ENCODE data around the gene GPAM.

Gene GPAM

DNA sequence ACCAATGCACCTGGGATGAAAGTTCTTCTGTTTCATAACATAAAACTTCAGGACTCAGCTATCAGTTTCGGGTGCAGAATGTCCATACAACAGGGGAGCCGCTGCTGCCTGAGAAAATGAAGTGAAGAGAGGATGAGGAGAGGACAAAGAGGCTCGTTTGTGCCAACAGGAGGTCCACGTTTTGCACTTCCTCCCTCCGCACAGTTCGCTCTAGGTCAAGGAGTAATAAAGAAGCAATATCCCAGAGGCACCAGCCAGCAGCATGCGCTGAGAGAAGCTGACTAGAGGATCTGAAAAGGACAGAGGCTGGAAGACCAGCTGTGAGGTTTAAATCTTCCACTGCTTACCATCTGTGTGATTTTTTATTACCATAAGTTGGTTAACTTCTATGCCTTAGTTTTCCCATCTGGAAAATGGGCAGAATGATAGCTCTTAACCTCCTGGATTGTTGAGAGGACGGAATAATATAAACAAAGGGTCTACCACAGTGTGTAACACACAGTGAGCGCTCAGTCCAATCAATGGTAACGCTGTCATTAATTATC, 709 bp downstream of the GPAM start:
- DNase-seq (ENCODE audit: low spot score), result no peak

GRCh38 chr10:112177247-112177646, 6.3 kb downstream of the GPAM start:
- DNase-seq (ENCODE audit: low spot score), result no peak

- DNase-seq (ENCODE audit: low spot score), result no peak
Observed at GRCh38 chr10:112176543-112176942, 7.0 kb downstream of the GPAM start.

DNA sequence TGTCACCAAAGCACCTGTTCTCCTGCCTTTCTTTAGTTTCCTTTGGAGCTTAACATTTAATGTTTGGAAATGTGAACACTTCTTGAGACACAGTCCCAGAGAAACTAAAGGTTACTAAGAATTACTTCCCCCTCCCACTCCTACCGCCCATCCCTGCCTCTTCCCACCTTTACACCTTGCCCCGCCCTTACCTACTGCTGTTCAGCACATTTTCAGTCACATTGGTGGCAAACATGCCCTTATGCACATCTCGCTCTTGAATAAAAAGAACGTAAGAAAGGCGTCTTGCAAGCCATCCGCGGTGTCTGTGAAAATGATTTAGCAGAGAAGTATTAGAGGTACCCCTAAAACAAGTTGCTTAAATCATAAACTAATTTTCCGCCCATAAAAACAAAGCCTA, 8.2 kb downstream of the GPAM start:
- DNase-seq (ENCODE audit: low spot score), result no peak

DNA sequence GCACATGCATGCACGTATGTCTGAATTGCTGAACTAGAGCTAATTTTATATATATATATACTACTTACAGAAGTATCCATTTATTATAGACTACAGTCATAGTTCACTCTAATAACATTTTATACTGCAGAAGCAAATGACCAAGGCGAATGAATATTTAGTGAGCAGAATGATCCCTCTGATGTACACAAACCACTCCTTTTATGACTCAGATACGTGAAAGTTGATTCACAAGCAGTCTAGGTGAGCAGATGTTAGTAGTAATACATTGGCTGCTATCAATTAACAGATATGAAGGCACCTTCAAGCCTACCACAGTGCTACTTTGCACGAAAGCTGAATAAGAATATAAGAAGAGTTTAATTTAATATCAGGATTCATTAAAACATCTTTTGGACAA, 10.4 kb downstream of the GPAM start:
- DNase-seq (ENCODE audit: low spot score), result no peak

- no peak for DNase-seq (ENCODE audit: low spot score)
Observed at GRCh38 chr10:112168733-112169132, 14.8 kb downstream of the GPAM start.

- no peak for DNase-seq (ENCODE audit: low spot score)
Observed at GRCh38 chr10:112166800-112167199, 16.8 kb downstream of the GPAM start.

GRCh38 chr10:112161757-112162518, 21.6 kb downstream of the GPAM start:
- no peak for DNase-seq (ENCODE audit: low spot score)

DNA sequence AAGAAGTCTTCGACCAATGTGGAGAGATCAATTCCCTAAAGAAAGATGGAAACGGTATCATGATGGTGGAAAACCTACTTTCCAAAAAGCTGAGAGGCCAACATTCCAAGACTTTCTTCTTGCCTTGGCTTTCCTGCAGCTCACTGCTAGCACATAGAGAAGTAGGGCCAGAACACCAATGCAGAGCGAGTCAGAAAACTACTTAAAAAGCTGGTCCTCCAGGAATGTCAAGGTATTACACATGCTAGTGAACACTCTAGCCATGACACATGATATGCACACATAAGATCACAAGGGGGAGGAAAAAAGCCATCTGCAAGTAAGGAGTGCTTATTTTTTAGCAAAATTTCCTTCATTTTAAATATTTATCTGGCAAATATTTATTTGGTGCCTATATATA, 22.7 kb downstream of the GPAM start:
- DNase-seq (ENCODE audit: low spot score), result no peak

GRCh38 chr10:112159469-112159868, 24.1 kb downstream of the GPAM start:
- peak; percentile 74 for DNase-seq (ENCODE audit: low spot score)

GRCh38 chr10:112151524-112152039, 32.0 kb downstream of the GPAM start:
- no peak for DNase-seq (ENCODE audit: low spot score)

- peak; percentile 60 for DNase-seq (ENCODE audit: low spot score)
Observed at GRCh38 chr10:112148331-112148730, 35.2 kb downstream of the GPAM start.

GRCh38 chr10:112146799-112147198, 36.8 kb downstream of the GPAM start:
- no peak for DNase-seq (ENCODE audit: low spot score)

GRCh38 chr10:112145263-112145662, 38.3 kb downstream of the GPAM start:
- no peak for DNase-seq (ENCODE audit: low spot score)

- no peak for DNase-seq (ENCODE audit: low spot score)
Observed at GRCh38 chr10:112143420-112143819, 40.1 kb downstream of the GPAM start.

DNA sequence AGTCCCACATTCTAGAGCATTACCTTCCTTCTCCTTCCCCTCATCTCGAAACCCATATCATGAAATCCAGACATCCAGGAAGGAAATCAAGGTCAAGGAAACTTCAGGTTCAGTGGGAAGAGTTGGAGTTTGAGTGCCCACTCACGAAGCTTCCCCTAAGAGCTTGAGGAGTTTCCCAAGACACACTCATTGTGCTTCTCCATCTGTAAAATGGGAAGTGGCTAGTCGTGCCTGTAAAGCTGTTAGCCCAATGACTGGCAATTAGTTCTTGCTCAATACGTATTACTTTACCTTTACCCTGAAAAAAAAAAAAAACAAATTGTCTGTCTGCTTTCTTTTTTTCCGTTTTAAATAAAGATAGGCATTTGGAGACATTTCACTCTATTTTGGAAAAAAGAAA, 42.3 kb downstream of the GPAM start:
- DNase-seq (ENCODE audit: low spot score), result no peak

DNA sequence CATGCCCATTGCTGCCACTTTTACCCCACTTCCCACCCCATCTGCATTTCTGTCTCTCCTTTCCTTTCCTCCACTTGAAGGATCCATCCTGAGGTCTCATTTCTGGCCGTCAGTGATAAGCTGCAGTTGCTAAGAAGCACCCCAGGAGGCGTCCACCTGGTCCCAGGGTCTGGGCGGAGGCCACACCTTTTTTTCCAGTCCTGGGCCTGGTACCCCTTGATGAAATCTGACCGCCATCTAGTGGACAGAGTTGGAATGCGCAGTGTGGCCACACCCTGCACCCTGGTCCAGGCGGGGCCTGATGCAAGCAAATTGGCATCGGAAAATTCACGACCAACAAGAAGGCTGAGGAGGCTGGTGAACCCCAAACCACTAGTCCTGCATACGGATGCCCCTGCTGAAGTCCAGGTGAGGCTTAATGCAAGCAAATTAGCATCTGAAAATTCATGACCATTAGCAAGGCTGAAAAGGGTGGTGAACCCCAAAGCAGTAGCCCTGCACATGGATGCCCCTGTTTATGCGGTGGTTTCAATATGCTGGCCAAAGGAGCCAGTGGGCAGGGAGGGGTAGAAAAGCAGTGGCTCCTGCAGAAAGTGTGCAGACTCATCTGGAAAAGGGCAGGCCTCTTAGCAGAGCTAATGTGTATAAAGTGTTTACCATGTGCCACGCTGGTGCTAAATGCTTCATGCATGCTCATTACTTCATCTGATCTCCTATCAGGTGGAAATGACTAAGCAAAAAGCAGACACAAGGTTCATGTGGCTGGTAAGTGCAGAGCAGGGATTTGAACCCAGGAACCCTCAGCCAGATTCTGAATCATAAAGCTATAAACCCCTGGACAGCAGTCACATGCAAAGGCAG, 43.2 kb downstream of the GPAM start:
- DNase-seq (ENCODE audit: low spot score), result peak; percentile 77

DNA sequence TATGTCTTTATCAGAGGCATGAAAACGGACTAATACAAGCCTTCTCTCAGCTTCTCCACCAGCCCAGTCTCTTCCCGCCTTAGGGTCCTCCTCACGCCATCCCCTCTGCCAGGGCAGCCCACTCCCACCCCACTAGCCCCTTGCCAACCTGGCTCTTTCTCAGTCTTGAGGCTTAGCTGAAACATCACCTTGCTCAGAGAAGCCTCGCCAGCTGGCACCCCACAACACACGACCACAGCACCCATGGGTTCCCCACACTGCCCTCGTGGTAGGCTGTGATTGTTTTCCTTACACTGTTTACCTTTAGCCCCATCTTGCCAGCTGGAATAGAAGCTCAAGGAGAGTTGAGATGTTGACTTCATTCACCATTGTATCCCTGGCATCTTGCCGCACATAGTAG, 44.4 kb downstream of the GPAM start:
- no peak for DNase-seq (ENCODE audit: low spot score)

GRCh38 chr10:112137154-112137987, 46.2 kb downstream of the GPAM start:
- DNase-seq (ENCODE audit: low spot score), result peak; percentile 71

DNA sequence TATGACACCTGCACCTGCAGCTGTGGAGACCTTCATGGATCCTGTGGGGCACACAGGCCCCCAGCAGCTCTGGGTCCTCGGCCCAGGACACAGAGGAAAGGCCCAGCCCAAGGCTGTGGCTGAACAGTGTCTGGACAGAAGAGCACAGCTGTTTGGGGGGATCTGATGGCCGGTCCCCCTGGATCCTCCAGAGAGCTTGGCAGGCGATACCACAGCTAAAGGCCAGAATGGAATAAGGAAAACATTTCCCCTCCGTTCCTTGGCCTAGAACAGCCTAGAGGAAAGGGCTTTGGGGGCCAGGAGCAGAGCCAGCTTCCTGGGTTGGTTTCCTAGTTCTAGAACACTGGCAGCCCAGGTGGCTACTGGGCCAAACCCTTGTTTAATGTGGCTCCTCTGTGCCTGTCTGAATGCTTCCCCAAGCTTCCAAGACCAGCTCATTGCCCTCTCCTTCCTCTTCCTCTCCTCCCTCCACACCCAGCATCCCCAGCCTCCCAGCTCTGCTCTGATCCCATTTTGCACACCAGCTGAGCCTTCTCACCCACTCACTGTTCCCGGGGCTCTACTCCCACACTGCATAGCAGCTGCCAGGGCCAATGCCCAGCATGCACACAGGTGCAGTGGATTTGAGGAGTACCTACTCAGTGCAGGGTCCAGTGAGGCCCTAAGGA, 46.9 kb downstream of the GPAM start:
- DNase-seq (ENCODE audit: low spot score), result no peak

- DNase-seq (ENCODE audit: low spot score), result no peak
Observed at GRCh38 chr10:112135604-112136003, 48.0 kb downstream of the GPAM start.

Measured in kidney tubule cell (primary cell).